Nephron (organoid): ENCODE data around the gene GATAD2B.

ENCODE experiments used
- H3K27ac Mint-ChIP-seq, 3 experiments: 2 replicates each; pipeline ENCODE4 v1.8.0; 2020; ENCODE audit warnings: mixed read lengths in 3 of 3, mild to moderate bottlenecking in 2 of 3, moderate library complexity in 1 of 3
- H3K27me3 Mint-ChIP-seq: 2 replicates; pipeline ENCODE4 v1.8.0; 2021; ENCODE audit warnings: low read depth, mild to moderate bottlenecking, moderate library complexity, mixed read lengths
- H3K36me3 Mint-ChIP-seq: 2 replicates; pipeline ENCODE4 v1.8.0; 2020; ENCODE audit warnings: low read depth, mixed read lengths
- H3K4me1 Mint-ChIP-seq: 2 replicates; pipeline ENCODE4 v1.8.0; 2020; ENCODE audit warnings: mixed read lengths
- H3K4me3 Mint-ChIP-seq, 3 experiments: 2 replicates each; pipeline ENCODE4 v1.8.0; 2020; ENCODE audit warnings: mild to moderate bottlenecking in 3 of 3, mixed read lengths in 3 of 3, moderate library complexity in 2 of 3
- H3K9me3 Mint-ChIP-seq: 2 replicates; pipeline ENCODE4 v1.8.0; 2020; ENCODE audit warnings: mixed read lengths
- CTCF ChIP-seq, 3 experiments: fragments of 200-600 bp; sonication (generic); IDR thresholded peaks; one replicate each; pipeline ENCODE4 v1.5.0; 2021; ENCODE audit warnings: antibody characterized with exemption in 3 of 3; ENCODE audit not compliant: unreplicated experiment in 3 of 3

Gene GATAD2B

GRCh38 chr1:153882296-153882912 is 40.4 kb downstream of the GATAD2B start:
- H3K4me3 Mint-ChIP-seq = no peak overlapping the region
- no peaks in the 10 kb centered on the region for H3K27me3 Mint-ChIP-seq
- TF ChIP-seq CTCF (IDR thresholded peaks at IDR 0.05; ENCODE audit: unreplicated experiment in 3 of 3) = no peak
- H3K9me3 Mint-ChIP-seq = no peaks in the 10 kb centered on the region
- peaks cover 5% of the 10 kb centered on the region for H3K4me1 Mint-ChIP-seq
- H3K27ac Mint-ChIP-seq = no peak overlapping the region
- H3K36me3 Mint-ChIP-seq = peaks cover 11% of the 10 kb centered on the region

- no peak for TF ChIP-seq CTCF (IDR thresholded peaks at IDR 0.05; ENCODE audit: unreplicated experiment in 3 of 3)
- Mint-ChIP-seq H3K36me3 (peaks cover 6% of the 10 kb centered on the region), H3K4me1 (peaks cover 5% of the 10 kb centered on the region), H3K9me3 (no peaks in the 10 kb centered on the region), H3K4me3 (no peak overlapping the region), H3K27me3 (no peaks in the 10 kb centered on the region), H3K27ac (no peak overlapping the region)
Observed at GRCh38 chr1:153881751-153882150, 41.0 kb downstream of the GATAD2B start.

- TF ChIP-seq CTCF (IDR thresholded peaks at IDR 0.05; ENCODE audit: unreplicated experiment in 3 of 3) = no peak
- Mint-ChIP-seq H3K4me3 (no peak overlapping the region), H3K27ac (no peak overlapping the region), H3K4me1 (peaks cover 5% of the 10 kb centered on the region), H3K27me3 (no peaks in the 10 kb centered on the region), H3K36me3 (peaks cover 4% of the 10 kb centered on the region), H3K9me3 (no peaks in the 10 kb centered on the region)
Observed at GRCh38 chr1:153880962-153881361, 41.8 kb downstream of the GATAD2B start.

GRCh38 chr1:153880024-153880423 is 42.7 kb downstream of the GATAD2B start:
- Mint-ChIP-seq H3K9me3 (no peaks in the 10 kb centered on the region), H3K36me3 (peaks cover 5% of the 10 kb centered on the region), H3K27ac (peak overlapping the region in 1 of 3 experiments; percentile 79), H3K4me1 (peaks cover 5% of the 10 kb centered on the region), H3K27me3 (no peaks in the 10 kb centered on the region), H3K4me3 (no peak overlapping the region)
- no peak for TF ChIP-seq CTCF (IDR thresholded peaks at IDR 0.05; ENCODE audit: unreplicated experiment in 3 of 3)

- peaks cover 5% of the 10 kb centered on the region for H3K36me3 Mint-ChIP-seq
- no peak overlapping the region for H3K4me3 Mint-ChIP-seq
- TF ChIP-seq CTCF (IDR thresholded peaks at IDR 0.05; ENCODE audit: unreplicated experiment in 3 of 3) = no peak
- H3K27me3 Mint-ChIP-seq = no peaks in the 10 kb centered on the region
- peaks cover 5% of the 10 kb centered on the region for H3K4me1 Mint-ChIP-seq
- no peak overlapping the region for H3K27ac Mint-ChIP-seq
- H3K9me3 Mint-ChIP-seq = no peaks in the 10 kb centered on the region
Observed at GRCh38 chr1:153877112-153877511, 45.7 kb downstream of the GATAD2B start.

- peaks cover 24% of the 10 kb centered on the region for H3K36me3 Mint-ChIP-seq
- no peak overlapping the region for H3K4me3 Mint-ChIP-seq
- H3K27ac Mint-ChIP-seq = peak overlapping the region; percentile 6 to 51 (median 13)
- no peaks in the 10 kb centered on the region for H3K4me1 Mint-ChIP-seq
- TF ChIP-seq CTCF (IDR thresholded peaks at IDR 0.05; ENCODE audit: unreplicated experiment in 3 of 3) = no peak
- H3K27me3 Mint-ChIP-seq = no peaks in the 10 kb centered on the region
- H3K9me3 Mint-ChIP-seq = no peaks in the 10 kb centered on the region
Observed at GRCh38 chr1:153872934-153873333, 49.8 kb downstream of the GATAD2B start.
